DND-41 (cell line): ENCODE data around the gene OR2T29.
"Not testable (repeated sequence)": the region's sequence is repeated elsewhere in the genome, so short reads cannot be mapped to it uniquely, and the experiment has no call there.

Experiments used
- EZH2 ChIP-seq: IDR thresholded peaks from 3 replicates; pipeline ENCODE4 v1.6.1; 2012; ENCODE audit warnings: borderline replicate concordance, low read depth, mild to moderate bottlenecking, moderate library complexity, low read length, inconsistent platforms; ENCODE audit not compliant: severe bottlenecking
- TF ChIP-seq, protein P1 (sequence below): IDR thresholded peaks from 2 replicates; pipeline ENCODE4 v1.5.1; 2012; ENCODE audit warnings: borderline replicate concordance, low read length, moderate library complexity, mild to moderate bottlenecking; ENCODE audit not compliant: poor library complexity, severe bottlenecking; ENCODE audit errors: extremely low read depth

DNA sequence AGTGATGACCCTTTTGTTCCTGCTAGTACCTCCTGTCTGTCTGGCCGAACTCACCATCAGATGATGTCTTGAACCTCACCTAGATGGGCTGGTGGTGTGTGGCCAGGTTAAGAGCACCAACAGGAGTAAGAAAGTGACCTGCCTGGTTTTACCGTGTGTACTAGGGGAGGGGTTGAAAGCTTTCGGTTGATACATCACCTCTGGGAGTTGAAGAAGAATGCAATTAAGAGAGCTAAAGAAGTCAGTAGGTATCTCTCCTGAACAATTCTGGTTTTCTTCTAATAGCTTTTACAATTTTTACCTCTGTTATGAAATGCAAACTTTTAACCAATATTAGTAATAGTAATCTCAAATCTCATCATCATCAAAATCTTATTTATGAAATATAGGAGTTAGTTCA is at the start of gene OR2T29:
- TF ChIP-seq, protein P1, sequence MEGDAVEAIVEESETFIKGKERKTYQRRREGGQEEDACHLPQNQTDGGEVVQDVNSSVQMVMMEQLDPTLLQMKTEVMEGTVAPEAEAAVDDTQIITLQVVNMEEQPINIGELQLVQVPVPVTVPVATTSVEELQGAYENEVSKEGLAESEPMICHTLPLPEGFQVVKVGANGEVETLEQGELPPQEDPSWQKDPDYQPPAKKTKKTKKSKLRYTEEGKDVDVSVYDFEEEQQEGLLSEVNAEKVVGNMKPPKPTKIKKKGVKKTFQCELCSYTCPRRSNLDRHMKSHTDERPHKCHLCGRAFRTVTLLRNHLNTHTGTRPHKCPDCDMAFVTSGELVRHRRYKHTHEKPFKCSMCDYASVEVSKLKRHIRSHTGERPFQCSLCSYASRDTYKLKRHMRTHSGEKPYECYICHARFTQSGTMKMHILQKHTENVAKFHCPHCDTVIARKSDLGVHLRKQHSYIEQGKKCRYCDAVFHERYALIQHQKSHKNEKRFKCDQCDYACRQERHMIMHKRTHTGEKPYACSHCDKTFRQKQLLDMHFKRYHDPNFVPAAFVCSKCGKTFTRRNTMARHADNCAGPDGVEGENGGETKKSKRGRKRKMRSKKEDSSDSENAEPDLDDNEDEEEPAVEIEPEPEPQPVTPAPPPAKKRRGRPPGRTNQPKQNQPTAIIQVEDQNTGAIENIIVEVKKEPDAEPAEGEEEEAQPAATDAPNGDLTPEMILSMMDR = not testable (repeated sequence)
- not testable (repeated sequence) for TF ChIP-seq EZH2
